Measurements from ENCODE around the gene CHRNE.
"Not testable (repeated sequence)": the region's sequence is repeated elsewhere in the genome, so short reads cannot be mapped to it uniquely, and the experiment has no call there.

Gene CHRNE

DNA sequence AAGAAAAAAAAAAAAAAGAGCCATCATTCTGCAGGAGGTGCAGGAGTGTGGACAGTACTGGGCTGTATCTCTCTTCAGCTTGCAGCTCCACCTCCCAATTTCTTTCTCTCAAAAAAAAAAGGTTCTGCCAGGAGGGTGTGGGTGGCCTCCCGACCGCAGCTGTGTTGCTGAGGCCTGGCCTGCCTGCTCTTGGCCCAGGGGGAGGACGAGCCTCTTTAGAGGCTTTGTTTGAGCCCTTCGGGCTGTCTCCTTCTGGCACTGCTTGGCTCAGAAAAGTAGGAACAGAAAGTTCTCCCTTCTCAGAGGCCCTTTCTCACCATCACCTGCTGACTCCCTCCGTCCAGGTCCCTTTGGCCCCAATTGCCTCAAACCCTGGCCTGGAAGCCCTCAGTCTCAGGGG lies 25.8 kb downstream of the CHRNE start:
- peaks cover 23% of the 10 kb centered on the region for H3K36me3 Mint-ChIP-seq (ENCODE audit: low read depth)
- H3K4me3 Mint-ChIP-seq = no peak overlapping the region
- peak overlapping the region in 2 of 3 experiments; percentile 29 to 35 for H3K27ac Mint-ChIP-seq
- H3K9me3 Mint-ChIP-seq = no peaks in the 10 kb centered on the region
- H3K27me3 Mint-ChIP-seq (ENCODE audit: low read depth) = no peaks in the 10 kb centered on the region
- peaks cover 31% of the 10 kb centered on the region for H3K4me1 Mint-ChIP-seq
- TF ChIP-seq, protein P1, sequence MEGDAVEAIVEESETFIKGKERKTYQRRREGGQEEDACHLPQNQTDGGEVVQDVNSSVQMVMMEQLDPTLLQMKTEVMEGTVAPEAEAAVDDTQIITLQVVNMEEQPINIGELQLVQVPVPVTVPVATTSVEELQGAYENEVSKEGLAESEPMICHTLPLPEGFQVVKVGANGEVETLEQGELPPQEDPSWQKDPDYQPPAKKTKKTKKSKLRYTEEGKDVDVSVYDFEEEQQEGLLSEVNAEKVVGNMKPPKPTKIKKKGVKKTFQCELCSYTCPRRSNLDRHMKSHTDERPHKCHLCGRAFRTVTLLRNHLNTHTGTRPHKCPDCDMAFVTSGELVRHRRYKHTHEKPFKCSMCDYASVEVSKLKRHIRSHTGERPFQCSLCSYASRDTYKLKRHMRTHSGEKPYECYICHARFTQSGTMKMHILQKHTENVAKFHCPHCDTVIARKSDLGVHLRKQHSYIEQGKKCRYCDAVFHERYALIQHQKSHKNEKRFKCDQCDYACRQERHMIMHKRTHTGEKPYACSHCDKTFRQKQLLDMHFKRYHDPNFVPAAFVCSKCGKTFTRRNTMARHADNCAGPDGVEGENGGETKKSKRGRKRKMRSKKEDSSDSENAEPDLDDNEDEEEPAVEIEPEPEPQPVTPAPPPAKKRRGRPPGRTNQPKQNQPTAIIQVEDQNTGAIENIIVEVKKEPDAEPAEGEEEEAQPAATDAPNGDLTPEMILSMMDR (IDR thresholded peaks at IDR 0.05; ENCODE audit: unreplicated experiment in 3 of 3) = no peak

DNA sequence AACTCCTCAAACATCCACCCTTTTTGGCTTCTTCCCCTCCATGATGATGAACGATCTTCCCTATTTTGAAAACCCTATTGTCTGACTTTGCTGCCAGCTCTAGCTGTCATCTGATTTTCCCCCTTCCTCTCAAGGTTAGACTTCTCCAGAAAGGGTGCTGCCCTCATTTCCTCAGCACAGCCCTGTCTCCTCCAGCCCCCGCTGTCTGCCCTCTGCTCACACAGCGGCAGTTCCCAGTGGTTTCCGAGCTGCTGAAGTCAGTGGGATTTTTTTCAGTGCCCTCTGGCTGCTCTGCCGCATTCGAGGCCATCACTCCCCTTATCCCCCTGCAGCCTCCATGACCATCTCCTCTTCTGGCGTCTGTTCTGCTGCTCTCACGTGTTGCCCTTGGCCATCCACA lies 30.1 kb downstream of the CHRNE start:
- Mint-ChIP-seq H3K4me1 (peaks cover 31% of the 10 kb centered on the region), H3K4me3 (peak overlapping the region in 1 of 3 experiments; percentile 1), H3K27ac (peak overlapping the region; percentile 0 to 84 (median 79)), H3K27me3 (ENCODE audit: low read depth) (no peaks in the 10 kb centered on the region), H3K9me3 (no peaks in the 10 kb centered on the region), H3K36me3 (ENCODE audit: low read depth) (peaks cover 19% of the 10 kb centered on the region)
- TF ChIP-seq, protein P1 (IDR thresholded peaks at IDR 0.05; ENCODE audit: unreplicated experiment in 3 of 3) = no peak

DNA sequence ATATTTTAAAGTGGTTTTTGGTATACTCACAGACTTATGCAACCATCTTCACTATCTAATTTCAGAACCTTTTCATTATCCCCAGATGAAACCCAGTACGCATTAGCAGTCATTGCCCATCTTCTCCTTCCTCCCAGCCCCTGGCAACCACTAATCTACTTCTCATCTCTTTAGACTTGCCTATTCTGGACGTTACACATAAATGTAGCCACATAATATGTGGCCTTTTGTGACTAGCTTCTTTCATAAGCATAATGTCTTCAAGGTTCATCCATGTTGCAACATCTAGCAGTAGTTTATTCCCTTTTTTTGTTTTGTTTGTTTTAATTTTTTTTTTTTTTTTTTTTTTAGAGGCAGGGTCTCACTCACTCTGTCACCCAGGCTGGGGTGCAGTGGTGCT lies 32.0 kb downstream of the CHRNE start:
- Mint-ChIP-seq H3K27ac (no peak overlapping the region), H3K9me3 (no peaks in the 10 kb centered on the region), H3K27me3 (ENCODE audit: low read depth) (no peaks in the 10 kb centered on the region), H3K4me1 (peaks cover 20% of the 10 kb centered on the region), H3K4me3 (no peak overlapping the region), H3K36me3 (ENCODE audit: low read depth) (peaks cover 15% of the 10 kb centered on the region)
- TF ChIP-seq, protein P1 (IDR thresholded peaks at IDR 0.05; ENCODE audit: unreplicated experiment in 3 of 3) = no peak

DNA sequence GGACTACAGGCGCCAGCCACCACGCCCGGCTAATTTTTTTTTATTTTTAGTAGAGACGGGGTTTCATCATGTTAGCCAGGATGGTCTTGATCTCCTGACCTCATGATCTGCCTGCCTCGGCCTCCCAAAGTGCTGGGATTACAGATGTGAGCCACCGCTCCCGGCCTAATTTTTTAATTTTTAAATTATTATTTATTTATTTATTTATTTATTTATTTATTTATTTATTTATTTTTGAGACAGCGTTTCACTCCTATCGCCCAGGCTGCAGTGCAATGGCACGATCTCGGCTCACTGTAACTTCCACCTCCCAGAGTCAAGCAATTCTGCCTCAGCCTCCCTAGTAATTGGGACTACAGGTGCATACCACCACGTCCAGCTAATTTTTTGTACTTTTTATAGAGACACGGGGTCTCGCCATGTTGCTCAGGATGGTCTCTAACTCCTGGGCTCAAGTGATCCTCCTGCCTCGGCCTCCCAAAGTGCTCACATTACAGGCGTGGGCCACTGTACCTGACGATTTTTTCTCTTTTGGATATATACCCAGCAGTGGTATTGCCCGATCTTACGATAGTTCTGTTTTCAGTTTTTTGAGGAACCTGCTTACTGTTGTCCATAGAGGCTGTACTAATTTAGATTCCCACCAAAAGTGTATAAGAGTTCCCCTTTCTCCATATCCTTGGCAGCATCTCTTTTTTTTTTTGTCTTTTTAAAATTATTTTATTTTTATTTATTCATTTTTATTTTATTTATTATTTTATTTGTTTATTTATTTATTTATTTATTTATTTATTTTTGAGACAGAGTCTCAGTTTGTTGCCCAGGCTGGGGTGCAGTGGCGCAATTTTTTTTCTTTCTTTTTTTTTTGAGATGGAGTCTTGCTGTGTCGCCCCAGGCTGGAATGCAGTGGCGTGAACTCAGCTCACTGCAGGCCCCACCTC lies 33.6 kb downstream of the CHRNE start:
- Mint-ChIP-seq H3K36me3 (ENCODE audit: low read depth) (peaks cover 19% of the 10 kb centered on the region), H3K4me1 (peaks cover 13% of the 10 kb centered on the region)
- not testable (repeated sequence) for H3K4me3 Mint-ChIP-seq; H3K27me3 Mint-ChIP-seq (ENCODE audit: low read depth); H3K9me3 Mint-ChIP-seq; H3K27ac Mint-ChIP-seq

DNA sequence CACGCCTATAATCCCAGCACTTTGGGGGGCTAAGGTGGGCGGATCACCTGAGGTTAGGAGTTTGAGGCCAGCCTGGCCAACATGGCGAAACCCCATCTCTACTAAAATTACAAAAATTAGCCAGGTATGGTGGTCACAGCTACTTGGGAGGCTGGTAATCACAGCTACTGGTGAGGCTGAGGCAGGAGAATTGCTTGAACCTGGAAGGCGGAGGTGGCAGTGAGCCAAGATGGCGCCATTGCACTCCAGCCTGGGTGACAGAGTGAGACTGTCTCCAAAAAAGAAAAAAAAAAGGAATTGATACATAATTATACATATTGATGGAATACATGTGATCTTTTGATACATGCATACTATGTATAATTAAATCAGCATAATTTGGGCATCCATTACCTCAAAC lies 35.4 kb downstream of the CHRNE start:
- not testable (repeated sequence) for H3K4me3 Mint-ChIP-seq; H3K9me3 Mint-ChIP-seq; H3K4me1 Mint-ChIP-seq; H3K27me3 Mint-ChIP-seq (ENCODE audit: low read depth); H3K27ac Mint-ChIP-seq
- H3K36me3 Mint-ChIP-seq (ENCODE audit: low read depth) = peaks cover 19% of the 10 kb centered on the region

DNA sequence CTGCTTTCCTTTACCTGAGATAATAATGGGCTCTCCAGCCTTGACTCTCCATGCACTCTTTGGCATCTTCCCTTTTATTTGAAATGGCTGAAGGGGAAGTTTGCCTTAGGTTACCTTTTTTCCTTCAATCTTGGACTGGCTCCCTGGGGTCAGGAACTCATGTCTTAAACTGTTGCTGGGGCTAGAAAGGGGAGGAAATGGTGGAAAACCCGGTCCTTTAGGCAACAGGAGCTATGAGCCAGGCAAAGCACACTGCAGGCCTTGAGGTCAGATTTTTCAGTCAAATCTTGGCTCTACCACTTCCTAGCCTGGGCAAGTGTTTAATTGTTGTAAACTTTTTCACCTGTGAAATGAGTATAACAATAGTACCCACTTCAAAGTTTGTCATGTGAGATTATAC lies 39.6 kb downstream of the CHRNE start:
- no peak overlapping the region for H3K4me3 Mint-ChIP-seq
- TF ChIP-seq, protein P1 (IDR thresholded peaks at IDR 0.05; ENCODE audit: unreplicated experiment in 3 of 3) = no peak
- H3K9me3 Mint-ChIP-seq = no peaks in the 10 kb centered on the region
- H3K27me3 Mint-ChIP-seq (ENCODE audit: low read depth) = no peaks in the 10 kb centered on the region
- H3K27ac Mint-ChIP-seq = no peak overlapping the region
- H3K4me1 Mint-ChIP-seq = peaks cover 17% of the 10 kb centered on the region
- peaks cover 17% of the 10 kb centered on the region for H3K36me3 Mint-ChIP-seq (ENCODE audit: low read depth)

DNA sequence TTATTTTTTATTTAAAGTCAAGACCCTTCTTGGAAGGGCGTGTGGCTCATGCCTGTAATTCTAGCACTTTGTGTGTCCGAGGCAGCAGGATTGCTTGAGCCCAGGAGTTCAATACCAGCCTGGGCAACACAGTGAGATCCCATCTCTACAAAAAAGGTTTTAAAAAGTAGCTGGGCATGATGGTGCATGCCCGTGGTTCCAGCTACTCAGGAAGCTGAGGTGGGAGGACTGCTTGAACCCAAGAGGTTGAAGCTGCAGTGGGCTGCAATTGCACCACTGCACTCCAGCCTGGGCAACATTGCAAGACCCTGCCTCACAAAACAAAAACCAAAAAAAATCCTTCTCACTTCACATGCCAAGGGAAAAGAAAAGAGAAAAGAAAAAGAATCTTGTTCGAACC lies 40.2 kb downstream of the CHRNE start:
- H3K27me3 Mint-ChIP-seq (ENCODE audit: low read depth) = no peaks in the 10 kb centered on the region
- H3K27ac Mint-ChIP-seq = no peak overlapping the region

More for the DNA sequence above, 40.2 kb downstream of the CHRNE start:
- Mint-ChIP-seq H3K4me3 (no peak overlapping the region), H3K4me1 (peaks cover 22% of the 10 kb centered on the region), H3K9me3 (no peaks in the 10 kb centered on the region), H3K36me3 (ENCODE audit: low read depth) (peaks cover 15% of the 10 kb centered on the region)
- TF ChIP-seq, protein P1 (IDR thresholded peaks at IDR 0.05; ENCODE audit: unreplicated experiment in 3 of 3) = no peak

Measured in nephron (organoid).